AG10803 (cell line): ENCODE data around the gene SLC26A2.

Experiments
- DNase-seq: peaks from one replicate; pipeline ENCODE4 v3.0.0; 2010; ENCODE audit warnings: low read depth
- H3K4me3 ChIP-seq: 2 replicates; pipeline ENCODE4 v1.5.1; 2011; ENCODE audit warnings: mild to moderate bottlenecking, low read length, control low read depth
- TF ChIP-seq, protein P1 (sequence below): conservative IDR thresholded peaks from 2 replicates; pipeline ENCODE4 v1.5.1; 2011; ENCODE audit warnings: mild to moderate bottlenecking, low read length, control low read depth, inconsistent platforms

SLC26A2 gene

DNA sequence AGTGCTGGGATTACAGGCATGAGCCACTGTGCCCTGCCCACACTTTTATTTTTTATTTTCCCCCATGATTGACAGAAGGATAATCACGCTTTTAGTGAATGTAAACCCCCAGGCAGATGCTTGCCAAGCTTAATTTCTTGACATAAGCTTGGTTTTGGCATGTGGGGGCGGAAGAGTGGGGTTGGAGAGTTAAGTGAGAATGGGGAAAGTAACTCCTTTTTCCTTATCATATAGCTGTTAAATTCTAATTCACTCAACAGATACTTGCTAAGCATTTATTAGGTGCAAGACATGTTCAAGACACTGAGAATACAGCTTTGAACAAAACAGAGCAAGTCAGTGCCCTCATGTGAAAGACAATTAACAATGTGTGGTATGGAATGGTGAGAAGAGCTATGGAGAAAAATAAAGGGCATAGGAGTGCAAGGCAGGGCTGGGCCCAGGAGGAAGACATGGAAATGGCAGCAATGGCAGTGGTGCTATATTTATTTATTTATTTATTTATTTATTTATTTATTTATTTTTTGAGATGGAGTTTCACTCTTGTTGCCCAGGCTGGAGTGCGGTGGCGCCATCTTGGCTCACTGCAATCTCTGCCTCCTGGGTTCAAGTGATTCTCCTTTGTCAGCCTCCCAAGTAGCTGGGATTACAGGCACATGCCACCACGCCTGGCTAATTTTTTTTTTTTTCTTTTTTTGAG, 2.2 kb downstream of the SLC26A2 start:
- no peak overlapping the region for H3K4me3 ChIP-seq
- no peak for DNase-seq
- TF ChIP-seq, protein P1, sequence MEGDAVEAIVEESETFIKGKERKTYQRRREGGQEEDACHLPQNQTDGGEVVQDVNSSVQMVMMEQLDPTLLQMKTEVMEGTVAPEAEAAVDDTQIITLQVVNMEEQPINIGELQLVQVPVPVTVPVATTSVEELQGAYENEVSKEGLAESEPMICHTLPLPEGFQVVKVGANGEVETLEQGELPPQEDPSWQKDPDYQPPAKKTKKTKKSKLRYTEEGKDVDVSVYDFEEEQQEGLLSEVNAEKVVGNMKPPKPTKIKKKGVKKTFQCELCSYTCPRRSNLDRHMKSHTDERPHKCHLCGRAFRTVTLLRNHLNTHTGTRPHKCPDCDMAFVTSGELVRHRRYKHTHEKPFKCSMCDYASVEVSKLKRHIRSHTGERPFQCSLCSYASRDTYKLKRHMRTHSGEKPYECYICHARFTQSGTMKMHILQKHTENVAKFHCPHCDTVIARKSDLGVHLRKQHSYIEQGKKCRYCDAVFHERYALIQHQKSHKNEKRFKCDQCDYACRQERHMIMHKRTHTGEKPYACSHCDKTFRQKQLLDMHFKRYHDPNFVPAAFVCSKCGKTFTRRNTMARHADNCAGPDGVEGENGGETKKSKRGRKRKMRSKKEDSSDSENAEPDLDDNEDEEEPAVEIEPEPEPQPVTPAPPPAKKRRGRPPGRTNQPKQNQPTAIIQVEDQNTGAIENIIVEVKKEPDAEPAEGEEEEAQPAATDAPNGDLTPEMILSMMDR: no peak

DNA sequence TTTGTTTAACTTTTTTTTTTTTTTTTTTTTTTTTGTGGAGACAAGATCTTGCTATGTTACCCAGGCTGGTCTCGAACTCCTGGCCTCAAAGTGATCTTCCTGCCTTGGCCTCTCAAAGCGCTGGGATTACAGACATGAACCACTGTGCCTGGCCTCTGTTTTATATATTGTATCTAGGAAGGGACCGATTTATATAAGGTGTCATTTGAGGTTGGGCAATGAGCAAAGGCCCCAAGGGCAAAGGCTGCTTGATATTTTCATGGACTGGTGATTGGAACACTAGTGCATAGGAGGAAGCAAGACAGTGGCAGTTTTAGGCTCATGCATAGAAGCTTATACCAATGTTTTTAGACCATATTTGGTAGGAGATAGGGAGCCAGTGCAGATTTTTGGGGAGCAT, 3.2 kb downstream of the SLC26A2 start:
- no peak for DNase-seq
- H3K4me3 ChIP-seq: no peak overlapping the region
- TF ChIP-seq, protein P1: no peak

DNA sequence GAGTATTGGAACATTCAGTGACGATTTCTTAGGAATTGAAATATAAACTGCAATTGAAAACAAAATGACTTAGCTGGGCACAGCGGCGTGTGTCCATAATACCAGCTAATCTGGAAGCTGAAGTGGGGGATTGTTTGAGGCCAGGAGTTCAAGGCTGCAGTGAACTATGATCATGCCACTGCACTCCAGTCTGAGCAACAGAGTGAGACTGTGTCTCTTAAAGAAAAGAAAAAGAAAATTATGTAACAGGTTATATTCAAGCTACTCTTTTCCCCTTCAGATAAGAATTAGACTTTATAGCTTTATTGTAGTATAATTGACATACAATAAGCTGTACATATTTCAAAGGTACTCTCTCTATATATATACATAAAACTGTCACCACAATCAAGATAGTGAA, 6.4 kb downstream of the SLC26A2 start:
- DNase-seq: no peak
- TF ChIP-seq, protein P1: no peak
- H3K4me3 ChIP-seq: no peak overlapping the region

DNA sequence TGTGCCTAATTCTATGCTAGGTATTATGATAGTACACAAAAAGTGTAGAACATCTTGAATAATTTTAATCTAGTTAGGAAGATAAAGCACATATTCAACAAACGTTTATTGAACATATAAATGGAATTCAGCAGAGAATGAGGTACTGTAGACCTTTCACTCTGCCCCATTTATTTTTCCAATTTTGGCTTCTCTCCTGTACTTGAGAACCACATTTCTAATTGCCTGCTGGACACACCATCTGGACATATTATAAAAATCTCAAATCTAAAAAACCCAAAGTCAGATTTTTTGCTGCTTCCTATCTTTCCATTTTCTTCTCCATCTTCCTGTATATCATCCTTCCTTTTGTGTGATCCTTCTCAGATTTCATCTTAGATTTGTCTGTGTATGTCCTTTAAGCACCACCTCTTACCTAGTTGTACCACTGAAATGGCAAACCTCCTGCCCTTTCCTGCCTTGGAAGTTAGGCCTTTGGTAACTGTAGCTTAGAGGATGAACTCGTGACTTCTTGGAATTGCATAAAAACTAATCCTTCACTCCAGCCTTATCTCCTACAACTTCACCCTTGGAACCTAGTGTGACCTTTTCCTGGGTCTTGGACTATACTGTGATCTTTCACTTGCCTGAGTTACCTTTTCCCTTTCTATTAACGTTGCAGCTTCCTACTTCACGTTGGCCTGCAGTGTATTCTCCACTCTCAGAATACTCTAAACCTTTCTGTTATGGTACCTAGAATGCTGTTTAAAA, 8.8 kb downstream of the SLC26A2 start:
- no peak overlapping the region for H3K4me3 ChIP-seq
- no peak for DNase-seq
- TF ChIP-seq, protein P1: no peak

DNA sequence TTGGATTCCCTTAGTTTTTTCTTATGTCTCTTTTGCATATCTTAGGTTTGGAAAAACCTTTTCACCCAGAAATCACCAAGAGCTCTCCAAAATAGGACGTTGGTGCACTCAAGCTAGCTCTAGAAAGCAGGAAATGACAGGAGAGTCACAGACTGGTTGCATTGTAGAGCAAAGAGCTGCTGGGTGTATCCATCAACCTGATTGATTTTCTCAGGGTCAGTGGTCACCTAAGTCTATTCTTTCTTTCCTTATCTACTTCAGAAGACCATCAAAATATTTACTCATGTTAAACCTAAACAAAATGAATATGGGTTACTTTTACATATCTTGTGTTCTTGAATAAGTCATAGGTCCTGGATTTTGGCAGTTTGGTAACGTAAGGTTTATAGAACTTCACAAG, 14.9 kb downstream of the SLC26A2 start:
- TF ChIP-seq, protein P1: no peak
- no peak overlapping the region for H3K4me3 ChIP-seq
- no peak for DNase-seq

DNA sequence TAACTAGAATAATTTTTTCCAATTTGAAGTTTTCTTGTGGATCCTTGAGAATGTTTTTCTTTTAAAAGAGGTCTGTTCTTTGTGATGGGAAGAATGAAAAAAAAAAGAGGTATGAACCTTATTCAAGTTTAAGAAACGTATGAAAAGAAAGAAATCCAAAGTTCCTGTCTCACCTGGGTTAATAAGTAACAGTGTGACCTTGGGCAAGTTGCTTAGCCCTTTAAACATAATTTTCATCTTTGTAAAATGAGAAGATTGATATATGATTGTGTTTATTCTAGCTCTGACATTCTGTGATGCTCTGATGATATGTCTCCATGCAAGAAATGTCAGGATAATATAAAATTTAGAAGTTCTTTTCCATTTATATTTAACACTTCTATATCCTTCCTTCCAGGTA, 19.3 kb downstream of the SLC26A2 start:
- no peak for DNase-seq
- TF ChIP-seq, protein P1: no peak
- H3K4me3 ChIP-seq: no peak overlapping the region

DNA sequence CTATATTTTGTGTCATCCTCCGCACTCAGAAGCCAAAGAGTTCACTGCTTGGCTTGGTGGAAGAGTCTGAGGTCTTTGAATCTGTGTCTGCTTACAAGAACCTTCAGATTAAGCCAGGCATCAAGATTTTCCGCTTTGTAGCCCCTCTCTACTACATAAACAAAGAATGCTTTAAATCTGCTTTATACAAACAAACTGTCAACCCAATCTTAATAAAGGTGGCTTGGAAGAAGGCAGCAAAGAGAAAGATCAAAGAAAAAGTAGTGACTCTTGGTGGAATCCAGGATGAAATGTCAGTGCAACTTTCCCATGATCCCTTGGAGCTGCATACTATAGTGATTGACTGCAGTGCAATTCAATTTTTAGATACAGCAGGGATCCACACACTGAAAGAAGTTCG, 20.6 kb downstream of the SLC26A2 start:
- no peak for DNase-seq
- TF ChIP-seq, protein P1: no peak
- H3K4me3 ChIP-seq: no peak overlapping the region
